NB4 (cell line): ENCODE results near the gene FAM193A.

ENCODE experiments used
- DNase-seq: peaks from one replicate; pipeline ENCODE4 v3.0.0; 2010; ENCODE audit warnings: low read depth
- H3K4me3 ChIP-seq: one replicate; pipeline ENCODE4 v1.5.1; 2011; ENCODE audit warnings: mild to moderate bottlenecking, low read depth, low read length, moderate library complexity
- MYC ChIP-seq: IDR thresholded peaks from 2 replicates; pipeline ENCODE4 v1.6.1; 2011; ENCODE audit warnings: low read depth, low read length
- POLR2A ChIP-seq: IDR thresholded peaks from 2 replicates; pipeline ENCODE4 v1.6.1; 2011; ENCODE audit warnings: mild to moderate bottlenecking; ENCODE audit not compliant: insufficient read length; ENCODE audit errors: extremely low read depth
- TF ChIP-seq, protein P1 (sequence below): IDR thresholded peaks from 2 replicates; pipeline ENCODE4 v1.6.1; 2011; ENCODE audit warnings: low read depth, low read length
- TF ChIP-seq, protein P2 (sequence below): IDR thresholded peaks from one replicate; pipeline ENCODE4 v1.5.1; 2012; ENCODE audit warnings: low read depth, low read length

Gene FAM193A

GRCh38 chr4:2750719-2751605, 214.5 kb downstream of the FAM193A start:
- no peak overlapping the region for H3K4me3 ChIP-seq
- TF ChIP-seq MYC (no peak), POLR2A (no peak)
- TF ChIP-seq, protein P1, sequence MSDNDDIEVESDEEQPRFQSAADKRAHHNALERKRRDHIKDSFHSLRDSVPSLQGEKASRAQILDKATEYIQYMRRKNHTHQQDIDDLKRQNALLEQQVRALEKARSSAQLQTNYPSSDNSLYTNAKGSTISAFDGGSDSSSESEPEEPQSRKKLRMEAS, result no peak
- TF ChIP-seq, protein P2, sequence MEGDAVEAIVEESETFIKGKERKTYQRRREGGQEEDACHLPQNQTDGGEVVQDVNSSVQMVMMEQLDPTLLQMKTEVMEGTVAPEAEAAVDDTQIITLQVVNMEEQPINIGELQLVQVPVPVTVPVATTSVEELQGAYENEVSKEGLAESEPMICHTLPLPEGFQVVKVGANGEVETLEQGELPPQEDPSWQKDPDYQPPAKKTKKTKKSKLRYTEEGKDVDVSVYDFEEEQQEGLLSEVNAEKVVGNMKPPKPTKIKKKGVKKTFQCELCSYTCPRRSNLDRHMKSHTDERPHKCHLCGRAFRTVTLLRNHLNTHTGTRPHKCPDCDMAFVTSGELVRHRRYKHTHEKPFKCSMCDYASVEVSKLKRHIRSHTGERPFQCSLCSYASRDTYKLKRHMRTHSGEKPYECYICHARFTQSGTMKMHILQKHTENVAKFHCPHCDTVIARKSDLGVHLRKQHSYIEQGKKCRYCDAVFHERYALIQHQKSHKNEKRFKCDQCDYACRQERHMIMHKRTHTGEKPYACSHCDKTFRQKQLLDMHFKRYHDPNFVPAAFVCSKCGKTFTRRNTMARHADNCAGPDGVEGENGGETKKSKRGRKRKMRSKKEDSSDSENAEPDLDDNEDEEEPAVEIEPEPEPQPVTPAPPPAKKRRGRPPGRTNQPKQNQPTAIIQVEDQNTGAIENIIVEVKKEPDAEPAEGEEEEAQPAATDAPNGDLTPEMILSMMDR, result no peak
- DNase-seq, result no peak

DNA sequence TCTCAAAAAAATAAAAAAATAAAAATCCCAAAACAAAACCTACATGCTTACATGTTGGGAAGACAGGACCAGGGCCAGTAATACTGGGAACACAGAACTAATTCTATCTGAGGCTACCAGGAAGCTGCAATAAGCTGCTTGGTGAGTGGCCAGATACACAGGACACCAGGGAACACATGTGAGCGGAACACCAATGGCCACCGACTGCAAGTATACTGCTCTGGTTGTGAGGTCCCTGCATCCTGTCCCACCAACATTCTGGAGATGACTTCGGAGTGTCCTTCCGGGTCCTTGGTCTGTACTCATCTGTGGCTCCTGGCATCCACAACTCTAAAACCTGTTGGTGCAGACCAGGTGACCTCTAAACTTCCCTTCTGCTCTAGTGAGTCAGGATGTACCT, 217.0 kb downstream of the FAM193A start:
- no peak overlapping the region for H3K4me3 ChIP-seq
- no peak for DNase-seq
- TF ChIP-seq, protein P2, result no peak
- no peak for TF ChIP-seq MYC
- TF ChIP-seq, protein P1, result no peak
- no peak for TF ChIP-seq POLR2A

DNA sequence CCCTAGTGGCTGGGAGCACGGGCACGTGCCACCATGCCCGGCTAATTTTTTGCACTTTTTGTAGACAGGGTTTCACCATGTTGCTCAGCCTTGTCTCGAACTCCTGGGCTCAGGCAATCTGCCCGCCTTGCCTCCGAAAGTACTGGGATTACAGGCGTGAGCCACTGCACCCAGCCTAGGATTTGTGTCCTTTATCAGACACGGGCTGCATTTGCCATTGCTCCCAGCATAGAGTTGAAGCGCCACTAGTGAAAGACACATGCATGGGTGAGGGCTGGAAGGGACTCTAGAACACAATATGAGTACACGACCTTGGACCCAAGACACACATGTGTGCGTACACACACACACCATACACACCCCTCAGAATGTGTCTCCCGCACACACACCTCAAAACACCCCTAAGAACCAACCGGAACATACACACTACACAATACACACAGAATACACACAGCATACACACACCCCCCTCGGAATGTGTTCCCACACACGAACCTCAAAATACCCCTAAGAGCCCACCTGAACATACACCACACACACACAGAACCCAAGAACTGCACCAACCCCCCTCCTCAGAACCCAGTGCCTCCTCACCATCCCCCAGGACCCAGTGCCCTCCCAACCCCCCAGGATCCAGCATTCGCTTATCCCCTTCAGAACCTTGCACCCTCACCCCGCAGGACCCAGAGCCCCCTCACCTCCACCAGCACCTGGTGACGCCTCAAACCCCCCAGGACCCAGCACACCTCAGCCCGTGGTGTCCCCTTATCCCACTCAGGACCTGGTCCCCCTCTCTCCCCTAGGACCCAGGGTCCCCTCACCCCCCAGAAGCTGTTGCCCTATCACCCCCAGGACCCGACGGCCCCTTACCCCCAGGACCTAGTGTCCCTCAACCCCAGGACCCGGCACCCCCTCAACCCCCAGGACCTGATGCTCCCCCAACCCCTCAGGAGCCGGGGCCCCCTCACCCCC, 218.7 kb downstream of the FAM193A start:
- TF ChIP-seq, protein P1, result no peak
- no peak for TF ChIP-seq POLR2A
- TF ChIP-seq, protein P2, result no peak
- no peak for TF ChIP-seq MYC

GRCh38 chr4:2755821-2756690, 219.6 kb downstream of the FAM193A start, which contains the start of gene TNIP2:
Gene TNIP2, minus strand, starts transcription at chr4:2756336. Its CDS starts 47 bp downstream, at chr4:2756289.
- peak; percentile 85 for DNase-seq
- H3K4me3 ChIP-seq, result peak within 1 kb of the TSS; percentile 64
- TF ChIP-seq, protein P1, result peak; percentile 65; the same call in 1 of the 2 replicates
- TF ChIP-seq, protein P2, result peak; percentile 21
- TF ChIP-seq POLR2A (peak; percentile 68), MYC (peak; percentile 61)

More for the DNA sequence above, 218.7 kb downstream of the FAM193A start:
- DNase-seq, result no peak
- H3K4me3 ChIP-seq, result peak overlapping the region; percentile 64
